A549 (cell line): ENCODE measurements around the gene BICC1. TPM values are rescaled to one million over a fixed set of nuclear protein-coding genes. Genes with fewer than 3 reads are reported as not detected.

ENCODE experiments used
- ATAC-seq, 2 experiments: fragments of 200-7000 bp in 1 of 2; fragments of >200 bp in 1 of 2; cut with Nextera tagmentation in 1 of 2; cut with Tn5 transposase in 1 of 2; 3 replicates each; pipeline versions ENCODE4 v1.8.0 to v1.9.1; 2018 to 2020; ENCODE audit warnings: mild to moderate bottlenecking in 1 of 2, moderate library complexity in 1 of 2
- CTCF ChIA-PET: fragments of 300-600 bp; sonication (Branson Sonifier 250); formaldehyde crosslinking; extraction: SDS; loops from one replicate; lab custom pipeline; 2021; ENCODE audit warnings: antibody characterized with exemption, inconsistent platforms; lab: Yijun Ruan, JAX
- POLR2A ChIA-PET: fragments of 350-600 bp; formaldehyde crosslinking; extraction: SDS; loops from one replicate; lab custom pipeline; 2021; ENCODE audit warnings: antibody characterized with exemption, inconsistent platforms; lab: Yijun Ruan, JAX
- DNase-seq, 2 experiments: peaks; one replicate each; pipeline versions ENCODE4 v3.0.0 to v3.0.0-alpha.2; 2011 to 2016; ENCODE audit warnings: low read depth in 1 of 2, low spot score in 1 of 2
- FAIRE-seq: peaks from 2 replicates; lab custom pipeline; 2011; peaks lifted over from hg19 to GRCh38; lab: Jason Lieb, UNC
- H3K27ac ChIP-seq, 2 experiments: fragments of >200 bp; sonication (Bioruptor Twin); formaldehyde crosslinking; 3 replicates each; pipeline ENCODE4 v1.5.1; 2016 to 2017
- H3K4me1 ChIP-seq: fragments of >200 bp; sonication (Bioruptor Twin); formaldehyde crosslinking; 3 replicates; pipeline ENCODE4 v1.6.1; 2016
- H3K4me2 ChIP-seq: fragments of >200 bp; sonication (Bioruptor Twin); formaldehyde crosslinking; 3 replicates; pipeline ENCODE4 v1.6.1; 2016
- H3K4me3 ChIP-seq: fragments of >200 bp; sonication (Bioruptor Twin); formaldehyde crosslinking; 3 replicates; pipeline ENCODE4 v1.5.1; 2016
- H3K9me3 ChIP-seq: fragments of >200 bp; sonication (Bioruptor Twin); formaldehyde crosslinking; 3 replicates; pipeline ENCODE4 v1.6.1; 2016
- BHLHE40 ChIP-seq: IDR thresholded peaks from 2 replicates; pipeline ENCODE4 v1.6.1; 2012; ENCODE audit warnings: low read depth, low read length, inconsistent platforms
- CEBPB ChIP-seq, 2 experiments: fragments of >200 bp in 1 of 2; sonication (Bioruptor Twin) in 1 of 2; formaldehyde crosslinking in 1 of 2; IDR thresholded peaks; 2 replicates each; pipeline ENCODE4 v1.6.1; 2012 to 2016
- CHD4 ChIP-seq: fragments of 200-600 bp; sonication (generic); IDR thresholded peaks from 2 replicates; pipeline ENCODE4 v1.6.1; 2016; ENCODE audit warnings: antibody characterized with exemption, mild to moderate bottlenecking, borderline replicate concordance
- EHF ChIP-seq: fragments of 250-450 bp; sonication (Bioruptor Pico); IDR thresholded peaks from 2 replicates; pipeline ENCODE4 v1.5.0; 2020; ENCODE audit warnings: mild to moderate bottlenecking
- EHMT2 ChIP-seq: fragments of 200-600 bp; sonication (generic); IDR thresholded peaks from 2 replicates; pipeline ENCODE4 v1.6.1; 2016; ENCODE audit warnings: antibody characterized with exemption, low read depth, mild to moderate bottlenecking, moderate library complexity
- GATA3 ChIP-seq: IDR thresholded peaks from 2 replicates; pipeline ENCODE4 v1.6.1; 2012; ENCODE audit warnings: borderline replicate concordance
- HDAC2 ChIP-seq: fragments of 200-600 bp; sonication (generic); IDR thresholded peaks from 2 replicates; pipeline ENCODE4 v1.6.1; 2016
- HOXB5 ChIP-seq: fragments of 250-450 bp; sonication (Bioruptor Pico); IDR thresholded peaks from 2 replicates; pipeline ENCODE4 v1.5.0; 2020; ENCODE audit warnings: mild to moderate bottlenecking, moderate library complexity
- KDM1A ChIP-seq: fragments of 200-600 bp; sonication (generic); IDR thresholded peaks from 2 replicates; pipeline ENCODE4 v1.6.1; 2016; ENCODE audit warnings: low read depth, mild to moderate bottlenecking
- KDM5A ChIP-seq: fragments of 200-600 bp; sonication (generic); IDR thresholded peaks from 2 replicates; pipeline ENCODE4 v1.6.1; 2016; ENCODE audit warnings: antibody characterized with exemption, mild to moderate bottlenecking
- NFE2L2 ChIP-seq: fragments of 150-350 bp; conservative IDR thresholded peaks from 2 replicates; pipeline ENCODE4 v1.6.1; 2014; ENCODE audit warnings: low read length
- RAD21 ChIP-seq, 2 experiments: fragments of >200 bp in 1 of 2; sonication (Bioruptor Twin) in 1 of 2; formaldehyde crosslinking in 1 of 2; IDR thresholded peaks in 1 of 2; conservative IDR thresholded peaks in 1 of 2; 2 replicates in 1 of 2; 3 replicates in 1 of 2; pipeline ENCODE4 v1.6.1; 2012 to 2018; ENCODE audit warnings: inconsistent platforms in 1 of 2
- RCOR1 ChIP-seq: fragments of 150-350 bp; IDR thresholded peaks from 2 replicates; pipeline ENCODE4 v1.6.1; 2014; ENCODE audit warnings: antibody characterized with exemption, low read length, low read depth
- SMC3 ChIP-seq: fragments of >200 bp; sonication (Bioruptor Twin); formaldehyde crosslinking; IDR thresholded peaks from 3 replicates; pipeline ENCODE4 v1.6.1; 2018; ENCODE audit warnings: inconsistent platforms
- ZC3H11A ChIP-seq: fragments of 450-650 bp; IDR thresholded peaks from 2 replicates; pipeline ENCODE4 v1.6.1; 2014; ENCODE audit warnings: antibody characterized with exemption, mild to moderate bottlenecking
- WGBS: methylation state at CpG from one replicate; pipeline ENCODE4 v1.1.6; 2017; ENCODE audit errors: missing lambda C conversion rate; 5-methylcytosine and 5-hydroxymethylcytosine counted together
- polyA plus RNA-seq, 4 experiments: library from polyadenylated mRNA; depleted of rRNA in 3 of 4; stranded (reverse); fragments of >200 nt; fragmentation: RNase III in 1 of 4; extraction: RNeasy Plus Mini Kit Qiagen cat#74134 plus additional on column Dnase treatment in 1 of 4; gene quantifications; 2 replicates in 3 of 4; 3 replicates in 1 of 4; pipeline ENCODE4 v1.2.3, GENCODE V29; 2011 to 2017
- TF ChIP-seq, protein P1 (sequence below): fragments of >200 bp; sonication (Bioruptor Twin); formaldehyde crosslinking; IDR thresholded peaks from 3 replicates; pipeline ENCODE4 v1.5.1; 2016
- TF ChIP-seq, protein P2 (sequence below): fragments of 250-450 bp; sonication (Bioruptor Pico); IDR thresholded peaks from 2 replicates; pipeline ENCODE4 v1.5.0; 2020; ENCODE audit warnings: low read depth, mild to moderate bottlenecking, moderate library complexity

The BICC1 gene
- polyA plus RNA-seq, 2 of the 4 experiments (the other 2 are of a cell fraction) = 36.9 to 56.8 TPM

DNA sequence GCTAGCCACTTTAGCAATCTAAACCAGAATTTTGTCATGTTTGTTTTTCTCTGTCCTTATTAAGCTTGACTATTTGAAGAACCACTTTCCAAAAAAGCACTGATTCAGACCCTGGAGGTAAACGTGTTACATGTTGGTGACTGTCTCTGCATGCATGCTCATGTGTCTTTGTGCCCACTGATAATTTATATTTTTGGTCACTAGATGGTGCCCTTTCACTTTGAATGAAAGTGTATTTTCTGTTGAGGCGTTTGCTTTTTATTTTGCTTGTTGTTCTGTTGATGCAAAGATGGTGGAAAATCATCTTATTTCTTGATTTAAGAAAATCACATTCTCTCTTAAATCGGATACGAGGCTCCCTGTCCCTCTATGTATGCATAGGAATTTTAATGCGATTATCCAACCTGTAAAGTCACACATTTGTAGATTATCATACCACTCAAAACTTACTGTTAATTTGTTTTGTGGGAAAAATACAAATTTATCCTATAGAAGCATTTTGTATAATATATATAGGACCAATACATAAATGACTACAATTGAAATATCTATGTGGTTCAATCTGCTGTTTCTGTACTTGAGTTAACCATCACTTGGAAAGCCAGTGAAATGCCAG, 269.3 kb downstream of the BICC1 start:
- ChIA-PET CTCF (interaction anchor here (0.6 to 3.0 kb wide), 23 partner anchors 13 to 1267 kb away, joined by 3 to 14 read pairs (median 4); no protein-coding TSS in a partner anchor), POLR2A (no interaction called here)
- TF ChIP-seq CHD4 (no peak), HDAC2 (no peak), HOXB5 (CRISPR knock-in tag) (no peak), KDM5A (no peak), RCOR1 (no peak), BHLHE40 (no peak), NFE2L2 (no peak), ZC3H11A (no peak), RAD21 (conservative IDR thresholded peaks at IDR 0.05 in 1 of 2, IDR thresholded peaks at IDR 0.05 in 1 of 2) (peak; percentile 83 to 85), EHMT2 (no peak), GATA3 (no peak), SMC3 (peak; percentile 77)
- TF ChIP-seq, protein P1, sequence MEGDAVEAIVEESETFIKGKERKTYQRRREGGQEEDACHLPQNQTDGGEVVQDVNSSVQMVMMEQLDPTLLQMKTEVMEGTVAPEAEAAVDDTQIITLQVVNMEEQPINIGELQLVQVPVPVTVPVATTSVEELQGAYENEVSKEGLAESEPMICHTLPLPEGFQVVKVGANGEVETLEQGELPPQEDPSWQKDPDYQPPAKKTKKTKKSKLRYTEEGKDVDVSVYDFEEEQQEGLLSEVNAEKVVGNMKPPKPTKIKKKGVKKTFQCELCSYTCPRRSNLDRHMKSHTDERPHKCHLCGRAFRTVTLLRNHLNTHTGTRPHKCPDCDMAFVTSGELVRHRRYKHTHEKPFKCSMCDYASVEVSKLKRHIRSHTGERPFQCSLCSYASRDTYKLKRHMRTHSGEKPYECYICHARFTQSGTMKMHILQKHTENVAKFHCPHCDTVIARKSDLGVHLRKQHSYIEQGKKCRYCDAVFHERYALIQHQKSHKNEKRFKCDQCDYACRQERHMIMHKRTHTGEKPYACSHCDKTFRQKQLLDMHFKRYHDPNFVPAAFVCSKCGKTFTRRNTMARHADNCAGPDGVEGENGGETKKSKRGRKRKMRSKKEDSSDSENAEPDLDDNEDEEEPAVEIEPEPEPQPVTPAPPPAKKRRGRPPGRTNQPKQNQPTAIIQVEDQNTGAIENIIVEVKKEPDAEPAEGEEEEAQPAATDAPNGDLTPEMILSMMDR = peak; percentile 90
- TF ChIP-seq, protein P2, sequence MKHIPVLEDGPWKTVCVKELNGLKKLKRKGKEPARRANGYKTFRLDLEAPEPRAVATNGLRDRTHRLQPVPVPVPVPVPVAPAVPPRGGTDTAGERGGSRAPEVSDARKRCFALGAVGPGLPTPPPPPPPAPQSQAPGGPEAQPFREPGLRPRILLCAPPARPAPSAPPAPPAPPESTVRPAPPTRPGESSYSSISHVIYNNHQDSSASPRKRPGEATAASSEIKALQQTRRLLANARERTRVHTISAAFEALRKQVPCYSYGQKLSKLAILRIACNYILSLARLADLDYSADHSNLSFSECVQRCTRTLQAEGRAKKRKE (CRISPR knock-in tag) = no peak
- Histone ChIP-seq H3K27ac (peak overlapping the region; percentile 34 to 53; a peak in 5 of 6 replicates), H3K4me1 (peaks cover 62% of the 10 kb centered on the region), H3K9me3 (no peaks in the 10 kb centered on the region), H3K4me3 (no peak overlapping the region), H3K4me2 (peak overlapping the region; percentile 43; the same call in 1 of the 3 replicates)
- peak; percentile 84 to 87; a peak in 5 of 6 replicates for ATAC-seq
- peak; percentile 51 to 54 for DNase-seq
- FAIRE-seq = peak; percentile 96
- WGBS = 21% methylated on average over 5 of the region's 5 CpGs

DNA sequence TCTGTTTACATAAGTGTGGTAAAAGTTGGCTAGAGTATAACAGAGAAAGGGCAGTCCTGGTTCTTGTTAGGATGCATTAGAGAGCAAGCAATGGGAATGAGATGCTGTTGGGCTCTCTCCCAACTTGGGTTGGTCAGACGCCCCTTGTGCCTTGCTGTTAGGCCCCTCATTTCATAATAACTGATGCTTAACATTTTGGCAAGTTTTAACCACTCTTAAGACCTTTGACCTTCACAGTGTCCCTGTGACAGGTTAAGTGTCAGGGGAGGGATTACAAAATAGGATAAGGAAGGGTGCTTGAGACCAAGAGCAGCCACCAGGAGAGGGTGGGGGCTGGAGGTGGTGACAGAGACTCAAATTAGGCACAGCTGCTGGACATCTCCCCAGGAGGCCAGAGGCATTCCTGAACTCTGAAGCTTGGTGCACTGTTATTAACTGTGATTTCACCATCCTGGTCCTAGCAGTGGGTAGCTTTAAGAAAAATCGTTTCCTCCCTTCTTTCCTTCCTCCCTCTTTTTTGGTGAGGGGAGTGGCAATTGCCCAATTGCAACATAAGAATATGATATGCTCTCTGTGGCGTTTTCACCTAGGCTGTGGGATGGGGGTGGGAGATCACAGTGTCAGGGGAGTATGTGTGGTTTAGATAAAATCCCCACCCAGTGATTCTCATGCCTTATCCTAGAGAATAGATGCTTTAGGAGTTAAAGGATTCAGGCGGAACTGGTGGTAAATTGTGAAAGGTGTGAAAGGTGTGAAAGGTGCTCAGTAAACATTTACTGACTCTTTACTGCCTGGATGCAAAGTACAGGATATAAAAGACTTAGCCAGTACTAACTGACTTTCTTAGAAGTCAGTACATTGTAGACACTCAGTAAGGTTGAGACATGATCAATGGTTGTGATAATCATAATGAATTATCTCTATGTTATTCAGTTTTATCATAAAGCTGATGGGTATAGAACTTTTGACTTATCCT, 270.5 kb downstream of the BICC1 start:
- no peak for FAIRE-seq
- peak in 1 of 2 experiments; percentile 28; a peak in 2 of 6 replicates for ATAC-seq
- peaks cover 56% of the 10 kb centered on the region for H3K4me1 ChIP-seq
- POLR2A ChIA-PET = no interaction called here
- no peak for DNase-seq
- H3K4me2 ChIP-seq = peak overlapping the region; percentile 43
- H3K27ac ChIP-seq = peak overlapping the region; percentile 34 to 51; a peak in 4 of 6 replicates
- TF ChIP-seq HOXB5 (CRISPR knock-in tag) (no peak), KDM1A (no peak), CHD4 (no peak), CEBPB (IDR thresholded peaks at IDR 0.05) (0 out of 4 replicates have a peak, but pooled peaks of 1 of the 2 experiments have one; percentile 8), EHF (CRISPR knock-in tag) (no peak)
- TF ChIP-seq, all 56 proteins: peak for 1
- H3K4me3 ChIP-seq = no peak overlapping the region
- CTCF ChIA-PET = interaction anchor here (0.6 to 2.5 kb wide), 7 partner anchors 21 to 798 kb away, joined by 3 to 8 read pairs (median 4); no protein-coding TSS in a partner anchor
- 55% methylated on average over 4 of the region's 4 CpGs for WGBS
- no peaks in the 10 kb centered on the region for H3K9me3 ChIP-seq

DNA sequence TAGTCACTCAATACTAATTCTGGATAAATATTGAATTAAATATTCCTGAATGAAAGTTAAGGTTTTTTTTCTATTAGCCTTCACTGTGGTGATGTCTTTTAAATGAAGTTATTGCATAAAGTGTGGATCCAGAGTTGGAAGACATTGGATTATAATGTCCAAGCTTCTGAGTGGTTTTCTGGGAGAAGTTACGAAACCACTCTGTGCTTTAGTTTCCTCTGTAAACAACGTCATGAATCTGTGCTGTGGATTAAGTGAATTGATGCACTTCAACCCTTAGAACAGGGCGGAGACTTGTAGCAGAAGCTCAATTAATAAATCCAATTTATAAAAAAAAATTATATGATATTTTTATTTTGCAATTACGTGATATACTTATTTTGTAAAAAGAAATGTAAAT, 271.7 kb downstream of the BICC1 start:
- peak overlapping the region; percentile 43; the same call in 2 of the 3 replicates for H3K4me2 ChIP-seq
- TF ChIP-seq CEBPB (IDR thresholded peaks at IDR 0.05) (peak in 1 of 2 experiments; percentile 51; a peak in 2 of 4 replicates), KDM1A (no peak)
- TF ChIP-seq, all 56 proteins: peak for 1
- CTCF ChIA-PET = interaction anchor here (0.6 to 2.4 kb wide), 2 partner anchors 22 to 380 kb away, joined by 3 to 5 read pairs; no protein-coding TSS in a partner anchor
- H3K27ac ChIP-seq = no peak overlapping the region; a peak in 1 of 6 replicates
- ATAC-seq (no peak), DNase-seq (no peak), FAIRE-seq (no peak)
- 78% methylated on average over 4 of the region's 4 CpGs for WGBS
- no peaks in the 10 kb centered on the region for H3K9me3 ChIP-seq
- peaks cover 50% of the 10 kb centered on the region for H3K4me1 ChIP-seq
- POLR2A ChIA-PET = interaction anchor here (0.6 kb wide), 1 partner anchor 577 kb away, joined by 3 read pairs; no protein-coding TSS in a partner anchor
- H3K4me3 ChIP-seq = no peak overlapping the region
